Activated CD8-positive, alpha-beta T cell treated with anti-CD3 and anti-CD28 coated beads for 36 hours (primary cell): Measurements from ENCODE around the gene SST. TPM values are rescaled to one million over a fixed set of nuclear protein-coding genes. Genes with fewer than 3 reads are reported as not detected.
"Not testable (repeated sequence)": the region's sequence is repeated elsewhere in the genome, so short reads cannot be mapped to it uniquely, and the experiment has no call there.

Experiments
- ATAC-seq: fragments of 200-7000 bp; cut with Tn5 transposase; one replicate; pipeline ENCODE4 v1.10.0; 2021; ENCODE audit warnings: mild to moderate bottlenecking, moderate library complexity
- CTCF ChIA-PET: fragments of 350-600 bp; sonication (Branson Sonifier 250); formaldehyde crosslinking; loops from one replicate; lab custom pipeline; 2021; ENCODE audit warnings: antibody characterized with exemption; lab: Charles Lee
- POLR2A ChIA-PET: fragments of 350-600 bp; sonication (Branson Sonifier 250); formaldehyde crosslinking; loops from one replicate; lab custom pipeline; 2021; ENCODE audit warnings: antibody characterized with exemption; lab: Charles Lee
- DNase-seq: peaks from one replicate; pipeline ENCODE4 v3.0.0-alpha.2; 2020
- H3K27ac Mint-ChIP-seq: one replicate; pipeline ENCODE4 v1.8.0; 2021; ENCODE audit warnings: mild to moderate bottlenecking, mixed read lengths
- H3K27me3 Mint-ChIP-seq: one replicate; pipeline ENCODE4 v1.8.0; 2021; ENCODE audit warnings: mixed read lengths
- H3K36me3 Mint-ChIP-seq: one replicate; pipeline ENCODE4 v1.8.0; 2021; ENCODE audit warnings: low read depth, mixed read lengths
- H3K4me1 Mint-ChIP-seq: one replicate; pipeline ENCODE4 v1.8.0; 2021; ENCODE audit warnings: low read depth, mixed read lengths
- H3K4me3 Mint-ChIP-seq: one replicate; pipeline ENCODE4 v1.8.0; 2021; ENCODE audit warnings: mild to moderate bottlenecking, moderate library complexity, mixed read lengths
- H3K9me3 Mint-ChIP-seq: one replicate; pipeline ENCODE4 v1.8.0; 2021; ENCODE audit warnings: mixed read lengths
- intact Hi-C: fragments of 100-400 bp; cut with micrococcal nuclease; formaldehyde crosslinking; loops from one replicate; pipeline ENCODE4 v1.10.0; 2022
- total RNA-seq, 2 experiments: library from RNA; stranded (reverse); gene quantifications; one replicate each; pipeline ENCODE4 v1.2.3, GENCODE V29; 2021
- TF ChIP-seq, protein P1 (sequence below): fragments of 200-600 bp; IDR thresholded peaks from one replicate; pipeline ENCODE4 v1.8.0; 2022; ENCODE audit warnings: antibody characterized with exemption, mild to moderate bottlenecking

SST gene
- total RNA-seq, 2 experiments from 2014 or later = not detected

GRCh38 chr3:187651282-187651681 lies 18.9 kb downstream of the SST start:
- Mint-ChIP-seq H3K4me3 (no peak overlapping the region), H3K27ac (no peak overlapping the region), H3K36me3 (no peaks in the 10 kb centered on the region), H3K9me3 (no peaks in the 10 kb centered on the region), H3K4me1 (no peaks in the 10 kb centered on the region), H3K27me3 (peaks cover 33% of the 10 kb centered on the region)
- no peak for ATAC-seq
- no peak for DNase-seq
- CTCF ChIA-PET = no interaction called here
- TF ChIP-seq, protein P1, sequence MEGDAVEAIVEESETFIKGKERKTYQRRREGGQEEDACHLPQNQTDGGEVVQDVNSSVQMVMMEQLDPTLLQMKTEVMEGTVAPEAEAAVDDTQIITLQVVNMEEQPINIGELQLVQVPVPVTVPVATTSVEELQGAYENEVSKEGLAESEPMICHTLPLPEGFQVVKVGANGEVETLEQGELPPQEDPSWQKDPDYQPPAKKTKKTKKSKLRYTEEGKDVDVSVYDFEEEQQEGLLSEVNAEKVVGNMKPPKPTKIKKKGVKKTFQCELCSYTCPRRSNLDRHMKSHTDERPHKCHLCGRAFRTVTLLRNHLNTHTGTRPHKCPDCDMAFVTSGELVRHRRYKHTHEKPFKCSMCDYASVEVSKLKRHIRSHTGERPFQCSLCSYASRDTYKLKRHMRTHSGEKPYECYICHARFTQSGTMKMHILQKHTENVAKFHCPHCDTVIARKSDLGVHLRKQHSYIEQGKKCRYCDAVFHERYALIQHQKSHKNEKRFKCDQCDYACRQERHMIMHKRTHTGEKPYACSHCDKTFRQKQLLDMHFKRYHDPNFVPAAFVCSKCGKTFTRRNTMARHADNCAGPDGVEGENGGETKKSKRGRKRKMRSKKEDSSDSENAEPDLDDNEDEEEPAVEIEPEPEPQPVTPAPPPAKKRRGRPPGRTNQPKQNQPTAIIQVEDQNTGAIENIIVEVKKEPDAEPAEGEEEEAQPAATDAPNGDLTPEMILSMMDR = no peak
- intact Hi-C loops = no loop called here
- POLR2A ChIA-PET = no interaction called here

DNA sequence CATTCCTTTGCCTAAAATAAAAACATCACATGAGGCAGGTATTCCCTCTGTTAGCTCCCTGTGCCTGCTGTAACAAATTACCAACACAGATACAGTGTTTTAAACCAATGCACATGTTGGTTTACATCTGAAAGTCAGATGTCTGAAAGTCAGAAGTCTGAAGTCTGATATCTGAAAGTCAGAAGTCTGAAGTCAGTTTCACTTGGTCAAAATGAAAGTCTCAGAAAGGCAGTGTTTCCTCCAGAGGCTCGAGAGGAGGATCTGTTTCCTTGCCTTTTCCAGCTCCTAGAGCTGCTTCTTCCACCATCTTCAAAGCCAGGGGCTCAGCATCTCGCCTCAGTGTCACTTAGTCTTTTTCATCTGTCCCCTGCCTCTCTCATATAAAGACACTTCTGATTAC lies 22.0 kb downstream of the SST start:
- no peaks in the 10 kb centered on the region for H3K9me3 Mint-ChIP-seq
- H3K4me1 Mint-ChIP-seq = no peaks in the 10 kb centered on the region
- ATAC-seq (no peak), DNase-seq (no peak)
- intact Hi-C loops = no loop called here
- CTCF ChIA-PET = no interaction called here
- H3K27ac Mint-ChIP-seq = no peak overlapping the region
- POLR2A ChIA-PET = no interaction called here
- no peak overlapping the region for H3K4me3 Mint-ChIP-seq
- H3K36me3 Mint-ChIP-seq = no peaks in the 10 kb centered on the region
- TF ChIP-seq, protein P1 = no peak
- peaks cover 26% of the 10 kb centered on the region for H3K27me3 Mint-ChIP-seq

- no peaks in the 10 kb centered on the region for H3K9me3 Mint-ChIP-seq
- H3K36me3 Mint-ChIP-seq = no peaks in the 10 kb centered on the region
- no peaks in the 10 kb centered on the region for H3K4me1 Mint-ChIP-seq
- DNase-seq (no peak), ATAC-seq (no peak)
- no peak overlapping the region for H3K4me3 Mint-ChIP-seq
- peaks cover 20% of the 10 kb centered on the region for H3K27me3 Mint-ChIP-seq
- intact Hi-C loops = no loop called here
- H3K27ac Mint-ChIP-seq = no peak overlapping the region
- ChIA-PET POLR2A (no interaction called here), CTCF (interaction anchor here (1.4 to 1.8 kb wide), 2 partner anchors 32 to 328 kb away, joined by 5 to 6 read pairs; no protein-coding TSS in a partner anchor)
- TF ChIP-seq, protein P1 = no peak
Observed at GRCh38 chr3:187646906-187647660, 23.1 kb downstream of the SST start.

- H3K27ac Mint-ChIP-seq, H3K36me3 Mint-ChIP-seq, H3K9me3 Mint-ChIP-seq, intact Hi-C loops, H3K4me3 Mint-ChIP-seq, POLR2A ChIA-PET, DNase-seq, ATAC-seq, H3K4me1 Mint-ChIP-seq: not testable (repeated sequence)
- peaks cover 20% of the 10 kb centered on the region for H3K27me3 Mint-ChIP-seq
- CTCF ChIA-PET = interaction anchor here (1.0 to 1.1 kb wide), 2 partner anchors 26 to 327 kb away, joined by 3 read pairs; no protein-coding TSS in a partner anchor
Observed at GRCh38 chr3:187645379-187645778, 24.8 kb downstream of the SST start.

DNA sequence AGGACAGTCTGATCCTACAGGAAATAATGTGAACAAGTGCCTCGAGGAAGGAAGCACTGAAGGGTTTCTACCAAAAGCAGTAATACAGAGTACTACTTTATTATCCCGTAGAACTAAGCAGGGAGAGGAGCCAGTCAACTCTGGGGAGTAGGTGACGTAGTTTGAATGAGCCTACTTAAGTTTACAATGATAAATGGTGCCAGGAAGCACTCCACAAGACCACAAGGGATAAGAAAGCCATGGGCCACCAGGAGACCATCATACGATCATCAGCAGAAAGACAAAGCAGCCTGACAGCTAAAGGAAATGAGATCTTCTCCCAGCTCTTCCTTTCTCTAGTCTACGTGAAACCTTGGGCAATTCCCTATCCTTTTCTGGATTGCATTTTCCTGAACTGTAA lies 27.3 kb downstream of the SST start:
- Mint-ChIP-seq H3K4me3 (no peak overlapping the region), H3K27ac (no peak overlapping the region), H3K36me3 (no peaks in the 10 kb centered on the region), H3K9me3 (no peaks in the 10 kb centered on the region), H3K4me1 (no peaks in the 10 kb centered on the region), H3K27me3 (peaks cover 13% of the 10 kb centered on the region)
- TF ChIP-seq, protein P1 = no peak
- ChIA-PET POLR2A (no interaction called here), CTCF (interaction anchor here (0.6 to 1.4 kb wide), 2 partner anchors 27 to 323 kb away, joined by 3 to 4 read pairs; no protein-coding TSS in a partner anchor)
- DNase-seq = no peak
- no peak for ATAC-seq
- intact Hi-C loops = no loop called here
